A673 (cell line): ENCODE results near the gene ANK3. TPM values are rescaled to one million over a fixed set of nuclear protein-coding genes. Genes with fewer than 3 reads are reported as not detected.
"Not testable (repeated sequence)": the region's sequence is repeated elsewhere in the genome, so short reads cannot be mapped to it uniquely, and the experiment has no call there.

Experiments used
- BruUV-seq: library from RNA; stranded (reverse); fragments of 400-500 nt; replicated peaks from 2 replicates; lab custom pipeline; 2021; lab: Mats Ljungman, UMichigan
- CTCF ChIA-PET: fragments of 300-600 bp; sonication (Branson Sonifier 250); formaldehyde crosslinking; loops from one replicate; lab custom pipeline; 2022; ENCODE audit warnings: antibody characterized with exemption; lab: Charles Lee
- POLR2A ChIA-PET: fragments of 300-600 bp; sonication (Branson Sonifier 250); formaldehyde crosslinking; loops from one replicate; lab custom pipeline; 2022; ENCODE audit warnings: antibody characterized with exemption; ENCODE audit not compliant: low non-redundant PET; lab: Charles Lee
- DNase-seq: peaks from one replicate; pipeline ENCODE4 v3.0.0-alpha.2; 2015; ENCODE audit warnings: low spot score
- H3K27ac ChIP-seq: fragments of 200-600 bp; sonication (generic); 2 replicates; pipeline ENCODE4 v1.5.1; 2016; ENCODE audit warnings: mixed run types, low read depth, mild to moderate bottlenecking, mixed read lengths, antibody characterized with exemption, low read length; ENCODE audit not compliant: poor library complexity, severe bottlenecking
- H3K27me3 ChIP-seq: fragments of 200-600 bp; sonication (generic); replicated peaks from 2 replicates; pipeline ENCODE4 v1.6.1; 2017; ENCODE audit warnings: mixed run types, low read depth, mild to moderate bottlenecking, mixed read lengths, antibody characterized with exemption, low read length; ENCODE audit not compliant: insufficient read depth, poor library complexity
- H3K36me3 ChIP-seq: fragments of 200-600 bp; sonication (generic); 2 replicates; pipeline ENCODE4 v1.6.1; 2016; ENCODE audit warnings: mixed run types, mild to moderate bottlenecking, mixed read lengths, antibody characterized with exemption, low read length; ENCODE audit not compliant: insufficient read depth, poor library complexity, severe bottlenecking
- H3K4me1 ChIP-seq: fragments of 200-600 bp; sonication (generic); 2 replicates; pipeline ENCODE4 v1.6.1; 2017; ENCODE audit warnings: mixed run types, mild to moderate bottlenecking, mixed read lengths, antibody characterized with exemption, low read length; ENCODE audit not compliant: insufficient read depth, poor library complexity, severe bottlenecking
- H3K4me3 ChIP-seq: fragments of 200-600 bp; sonication (generic); 2 replicates; pipeline ENCODE4 v1.5.1; 2016; ENCODE audit warnings: low read depth, mixed run types, mild to moderate bottlenecking, mixed read lengths, low read length; ENCODE audit not compliant: poor library complexity, severe bottlenecking
- H3K9me3 ChIP-seq: fragments of 200-600 bp; sonication (generic); 2 replicates; pipeline ENCODE4 v1.6.1; 2016; ENCODE audit warnings: mixed run types, low read depth, mild to moderate bottlenecking, mixed read lengths, antibody characterized with exemption, low read length; ENCODE audit not compliant: poor library complexity, severe bottlenecking
- EZH2 ChIP-seq: fragments of 200-600 bp; sonication (generic); IDR thresholded peaks from 2 replicates; pipeline ENCODE4 v1.6.1; 2017; ENCODE audit warnings: borderline replicate concordance, low read depth, mild to moderate bottlenecking, mixed read lengths, antibody characterized with exemption, low read length; ENCODE audit not compliant: poor library complexity, severe bottlenecking
- intact Hi-C: fragments of 100-400 bp; cut with micrococcal nuclease; formaldehyde crosslinking; loops from one replicate; pipeline ENCODE4 v1.10.0; 2022; ENCODE audit not compliant: unreplicated experiment
- total RNA-seq: library from RNA; stranded (reverse); gene quantifications from 2 replicates; pipeline ENCODE4 v1.2.3, GENCODE V29; 2021
- TF ChIP-seq, protein P1 (sequence below): fragments of 300-800, 200-600 bp; sonication (generic); conservative IDR thresholded peaks from 2 replicates; pipeline ENCODE4 v1.5.1; 2017; ENCODE audit warnings: low read depth, mild to moderate bottlenecking, antibody characterized with exemption, low read length, moderate library complexity, mixed read lengths

The ANK3 gene
- total RNA-seq, 1 experiment from 2014 or later, result 13.5 TPM

DNA sequence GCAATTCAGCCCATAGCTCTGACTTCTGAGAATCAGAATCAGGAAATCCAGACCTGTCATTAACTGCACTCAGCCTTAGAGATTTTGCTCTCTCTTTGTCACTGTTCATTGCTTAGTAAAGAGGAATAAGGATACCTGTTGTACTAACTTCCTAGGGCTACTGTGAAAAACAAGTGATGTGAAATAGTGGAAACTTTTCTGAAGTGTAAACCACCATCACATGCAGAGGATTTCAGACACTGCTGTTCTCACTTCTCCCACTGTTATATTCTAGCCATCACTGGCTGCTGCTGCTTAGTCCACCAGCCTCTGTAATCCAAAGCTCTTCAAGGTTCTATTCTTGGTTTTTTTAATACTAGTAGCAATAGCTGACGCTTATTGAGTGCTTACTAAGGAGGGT, 353.7 kb downstream of the ANK3 start:
- Histone ChIP-seq H3K4me1 (peaks cover 5% of the 10 kb centered on the region), H3K27me3 (peaks cover 39% of the 10 kb centered on the region), H3K36me3 (no peaks in the 10 kb centered on the region), H3K4me3 (no peak overlapping the region), H3K9me3 (no peaks in the 10 kb centered on the region), H3K27ac (no peak overlapping the region)
- DNase-seq, result no peak
- ChIA-PET POLR2A (no interaction called here), CTCF (no interaction called here)
- TF ChIP-seq EZH2, result no peak
- TF ChIP-seq, protein P1, sequence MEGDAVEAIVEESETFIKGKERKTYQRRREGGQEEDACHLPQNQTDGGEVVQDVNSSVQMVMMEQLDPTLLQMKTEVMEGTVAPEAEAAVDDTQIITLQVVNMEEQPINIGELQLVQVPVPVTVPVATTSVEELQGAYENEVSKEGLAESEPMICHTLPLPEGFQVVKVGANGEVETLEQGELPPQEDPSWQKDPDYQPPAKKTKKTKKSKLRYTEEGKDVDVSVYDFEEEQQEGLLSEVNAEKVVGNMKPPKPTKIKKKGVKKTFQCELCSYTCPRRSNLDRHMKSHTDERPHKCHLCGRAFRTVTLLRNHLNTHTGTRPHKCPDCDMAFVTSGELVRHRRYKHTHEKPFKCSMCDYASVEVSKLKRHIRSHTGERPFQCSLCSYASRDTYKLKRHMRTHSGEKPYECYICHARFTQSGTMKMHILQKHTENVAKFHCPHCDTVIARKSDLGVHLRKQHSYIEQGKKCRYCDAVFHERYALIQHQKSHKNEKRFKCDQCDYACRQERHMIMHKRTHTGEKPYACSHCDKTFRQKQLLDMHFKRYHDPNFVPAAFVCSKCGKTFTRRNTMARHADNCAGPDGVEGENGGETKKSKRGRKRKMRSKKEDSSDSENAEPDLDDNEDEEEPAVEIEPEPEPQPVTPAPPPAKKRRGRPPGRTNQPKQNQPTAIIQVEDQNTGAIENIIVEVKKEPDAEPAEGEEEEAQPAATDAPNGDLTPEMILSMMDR, result no peak
- intact Hi-C loops, result loop anchor here (10.0 kb wide), 2 partner anchors 201 to 1081 kb away; no protein-coding TSS in a partner anchor
- no TSS peak for BruUV-seq

DNA sequence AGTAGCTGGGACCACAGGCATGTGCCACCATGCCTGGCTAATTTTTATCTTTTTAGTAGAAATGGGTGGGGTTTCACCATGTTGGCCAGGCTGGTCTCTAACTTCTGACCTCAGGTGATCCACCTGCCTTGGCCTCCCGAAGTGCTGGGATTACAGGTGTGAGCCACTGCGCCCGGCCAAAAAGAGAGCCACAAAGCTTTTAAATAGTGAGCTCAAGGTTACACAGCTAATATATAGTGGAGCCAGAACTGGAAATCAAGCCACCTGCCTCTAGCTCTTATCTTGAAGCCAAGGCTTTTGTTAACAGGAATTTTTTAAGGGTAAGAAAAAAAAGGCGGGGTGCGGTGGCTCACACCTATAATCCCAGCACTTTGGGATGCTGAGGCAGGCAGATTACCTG, 354.3 kb downstream of the ANK3 start:
- DNase-seq, H3K36me3 ChIP-seq, BruUV-seq, H3K9me3 ChIP-seq, POLR2A ChIA-PET, H3K4me3 ChIP-seq, CTCF ChIA-PET, H3K27ac ChIP-seq: not testable (repeated sequence)
- Histone ChIP-seq H3K27me3 (peaks cover 45% of the 10 kb centered on the region), H3K4me1 (peaks cover 11% of the 10 kb centered on the region)
- intact Hi-C loops, result loop anchor here (10.0 kb wide), 2 partner anchors 201 to 1081 kb away; no protein-coding TSS in a partner anchor

DNA sequence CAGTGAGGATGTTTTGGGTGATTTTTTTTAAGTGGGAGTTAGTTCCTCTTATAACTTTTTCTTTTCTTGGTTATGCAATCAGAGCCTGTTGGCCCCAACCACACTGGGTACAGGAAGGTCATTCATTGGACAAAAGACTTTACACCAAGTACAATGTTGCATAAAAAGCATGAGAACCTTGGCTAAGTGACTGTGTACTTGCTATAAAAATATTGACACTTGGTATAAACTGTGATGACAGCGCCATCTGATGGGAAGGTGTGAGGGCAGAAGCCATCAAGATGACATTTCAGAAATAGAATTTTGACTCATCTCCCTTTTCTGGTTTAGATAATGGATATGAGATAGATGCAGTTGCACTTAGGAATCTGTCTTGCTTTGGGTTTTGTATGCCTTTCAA, 357.0 kb downstream of the ANK3 start:
- CTCF ChIA-PET, result interaction anchor here (1.0 kb wide), 1 partner anchor 406 kb away, joined by 6 read pairs; no protein-coding TSS in a partner anchor
- no peak overlapping the region for H3K4me3 ChIP-seq
- intact Hi-C loops, result loop anchor here (1.0 to 10.0 kb wide), 5 partner anchors 198 to 1250 kb away; no protein-coding TSS in a partner anchor

More for the DNA sequence above, 357.0 kb downstream of the ANK3 start:
- DNase-seq, result peak; percentile 73
- no peaks in the 10 kb centered on the region for H3K9me3 ChIP-seq
- POLR2A ChIA-PET, result no interaction called here
- no TSS peak for BruUV-seq
- no peak overlapping the region for H3K27ac ChIP-seq
- peaks cover 49% of the 10 kb centered on the region for H3K27me3 ChIP-seq
- H3K36me3 ChIP-seq, result no peaks in the 10 kb centered on the region
- H3K4me1 ChIP-seq, result peaks cover 20% of the 10 kb centered on the region
- TF ChIP-seq, protein P1, result peak; percentile 80
- no peak for TF ChIP-seq EZH2
